GM23338 (cell line): ENCODE measurements around the gene SLC26A6. TPM values are rescaled to one million over a fixed set of nuclear protein-coding genes. Genes with fewer than 3 reads are reported as not detected.

Experiments
- ATAC-seq: fragments of 200-7000 bp; cut with Tn5 transposase; 3 replicates; pipeline ENCODE4 v1.9.1; 2020
- DNase-seq: peaks from one replicate; pipeline ENCODE4 v3.0.0-alpha.2; 2015; ENCODE audit warnings: low spot score
- H2AFZ ChIP-seq: fragments of 200-600 bp; sonication (generic); 2 replicates; pipeline ENCODE4 v1.8.0; 2016; ENCODE audit warnings: antibody characterized with exemption, mild to moderate bottlenecking, moderate library complexity
- H3F3A ChIP-seq: fragments of 200-600 bp; sonication (generic); replicated peaks from 2 replicates; pipeline ENCODE4 v1.8.0; 2017; ENCODE audit warnings: antibody characterized with exemption, mixed run types, low read depth
- H3K27ac ChIP-seq: fragments of 200-600 bp; sonication (generic); 2 replicates; pipeline ENCODE4 v1.6.1; 2016; ENCODE audit warnings: low read depth
- H3K27me3 ChIP-seq: fragments of 200-600 bp; sonication (generic); 2 replicates; pipeline ENCODE4 v1.8.0; 2016; ENCODE audit warnings: mild to moderate bottlenecking, mixed run types, moderate library complexity; ENCODE audit not compliant: insufficient read depth
- H3K36me3 ChIP-seq: fragments of 200-600 bp; sonication (generic); 2 replicates; pipeline ENCODE4 v1.8.0; 2016; ENCODE audit warnings: mild to moderate bottlenecking; ENCODE audit not compliant: insufficient read depth
- H3K4me1 ChIP-seq: fragments of 200-600 bp; sonication (generic); 2 replicates; pipeline ENCODE4 v1.8.0; 2016; ENCODE audit warnings: mild to moderate bottlenecking, moderate library complexity; ENCODE audit not compliant: insufficient read depth
- H3K4me2 ChIP-seq: fragments of 200-600 bp; sonication (generic); 2 replicates; pipeline ENCODE4 v1.7.1; 2017; ENCODE audit warnings: mixed run types
- H3K4me3 ChIP-seq: fragments of 200-600 bp; sonication (generic); 2 replicates; pipeline ENCODE4 v1.6.1; 2016; ENCODE audit warnings: mixed run types
- H3K79me2 ChIP-seq: fragments of 200-600 bp; sonication (generic); replicated peaks from 2 replicates; pipeline ENCODE4 v1.8.0; 2017; ENCODE audit warnings: mild to moderate bottlenecking; ENCODE audit not compliant: insufficient read depth
- H3K9me2 ChIP-seq: fragments of 200-600 bp; sonication (generic); 2 replicates; pipeline ENCODE4 v1.8.0; 2017; ENCODE audit not compliant: insufficient read depth
- H4K20me1 ChIP-seq: fragments of 200-600 bp; sonication (generic); replicated peaks from 2 replicates; pipeline ENCODE4 v1.8.0; 2017; ENCODE audit warnings: mild to moderate bottlenecking; ENCODE audit not compliant: insufficient read depth
- H3K27ac Mint-ChIP-seq: 2 replicates; pipeline ENCODE4 v1.8.0; 2020; ENCODE audit warnings: inconsistent platforms, mild to moderate bottlenecking, moderate library complexity, mixed read lengths
- H3K27me3 Mint-ChIP-seq: 3 replicates; pipeline ENCODE4 v1.8.0; 2022; ENCODE audit warnings: low read depth, mild to moderate bottlenecking, moderate library complexity, mixed read lengths, inconsistent platforms; ENCODE audit not compliant: insufficient read depth, poor library complexity
- H3K36me3 Mint-ChIP-seq: 3 replicates; pipeline ENCODE4 v1.8.0; 2021; ENCODE audit warnings: low read depth, mild to moderate bottlenecking, inconsistent platforms, moderate library complexity, mixed read lengths
- H3K4me1 Mint-ChIP-seq: 3 replicates; pipeline ENCODE4 v1.8.0; 2020; ENCODE audit warnings: mild to moderate bottlenecking, inconsistent platforms, mixed read lengths
- H3K4me3 Mint-ChIP-seq: 3 replicates; pipeline ENCODE4 v1.8.0; 2021; ENCODE audit warnings: moderate library complexity, mild to moderate bottlenecking, inconsistent platforms, mixed read lengths
- H3K9me3 Mint-ChIP-seq: 3 replicates; pipeline ENCODE4 v1.8.0; 2020; ENCODE audit warnings: moderate library complexity, mild to moderate bottlenecking, inconsistent platforms, mixed read lengths
- CREB1 ChIP-seq: fragments of 250-450 bp; sonication (Bioruptor Pico); IDR thresholded peaks from 2 replicates; pipeline ENCODE4 v1.5.0; 2020; ENCODE audit warnings: low read depth, mild to moderate bottlenecking, moderate library complexity
- CTCF ChIP-seq, 2 experiments: fragments of 200-600 bp in 1 of 2; sonication (generic) in 1 of 2; conservative IDR thresholded peaks; 2 replicates each; pipeline versions ENCODE4 v1.5.1 to v1.6.1; 2016 to 2017; ENCODE audit warnings: antibody characterized with exemption in 2 of 2, low read depth in 2 of 2, mild to moderate bottlenecking in 2 of 2, moderate library complexity in 1 of 2
- ETS1 ChIP-seq: IDR thresholded peaks from 2 replicates; pipeline ENCODE4 v1.6.1; 2016; ENCODE audit warnings: antibody characterized with exemption
- EZH2 ChIP-seq: fragments of 200-600 bp; sonication (generic); IDR thresholded peaks from one replicate; pipeline ENCODE4 v1.8.0; 2017; ENCODE audit warnings: antibody characterized with exemption, mild to moderate bottlenecking, low read depth; ENCODE audit not compliant: unreplicated experiment
- EZH2phosphoT487 ChIP-seq: fragments of 200-600 bp; sonication (generic); IDR thresholded peaks from one replicate; pipeline ENCODE4 v1.8.1; 2018; ENCODE audit warnings: antibody characterized with exemption; ENCODE audit not compliant: unreplicated experiment
- JUNB ChIP-seq: IDR thresholded peaks from one replicate; pipeline ENCODE4 v1.6.1; 2016; ENCODE audit warnings: antibody characterized with exemption; ENCODE audit not compliant: unreplicated experiment
- NANOG ChIP-seq: IDR thresholded peaks from 2 replicates; pipeline ENCODE4 v1.6.1; 2016; ENCODE audit warnings: antibody characterized with exemption, borderline replicate concordance
- POLR2AphosphoS5 ChIP-seq: IDR thresholded peaks from 2 replicates; pipeline ENCODE4 v1.6.1; 2016; ENCODE audit warnings: antibody characterized with exemption, low read depth
- REST ChIP-seq: IDR thresholded peaks from one replicate; pipeline ENCODE4 v1.6.1; 2018; ENCODE audit warnings: antibody characterized with exemption; ENCODE audit not compliant: unreplicated experiment
- STAT1 ChIP-seq: IDR thresholded peaks from one replicate; pipeline ENCODE4 v1.6.1; 2016; ENCODE audit warnings: antibody characterized with exemption; ENCODE audit not compliant: unreplicated experiment
- ZNF114 ChIP-seq: fragments of 250-450 bp; sonication (Bioruptor Pico); IDR thresholded peaks from 2 replicates; pipeline ENCODE4 v1.5.0; 2020; ENCODE audit warnings: mild to moderate bottlenecking, moderate library complexity
- ZNF331 ChIP-seq: fragments of 250-450 bp; sonication (Bioruptor Pico); IDR thresholded peaks from 2 replicates; pipeline ENCODE4 v1.5.0; 2020; ENCODE audit warnings: low read depth, mild to moderate bottlenecking, moderate library complexity
- polyA plus RNA-seq: library from polyadenylated mRNA; unstranded; fragments of >200 nt; fragmentation: Nextera tagmentation; extraction: Ambion mirVana; gene quantifications from 2 replicates; pipeline ENCODE4 v1.2.1, GENCODE V29; 2016
- total RNA-seq: library from RNA; depleted of rRNA; stranded (reverse); fragments of >200 nt; shearing (Covaris generic); gene quantifications from 2 replicates; pipeline ENCODE4 v1.2.3, GENCODE V29; 2014

The SLC26A6 gene
- total and polyA plus RNA-seq, 2 experiments from 2014 or later: 34.3 to 96.4 TPM

GRCh38 chr3:48595526-48596121 lies 39.6 kb downstream of the SLC26A6 start (continued):
- no peak for TF ChIP-seq REST
- no peak for TF ChIP-seq CREB1 (CRISPR knock-in tag)
- TF ChIP-seq CTCF (conservative IDR thresholded peaks at IDR 0.05; ENCODE audit: low read depth in 2 of 2): no peak
- TF ChIP-seq STAT1: no peak
- TF ChIP-seq ZNF114 (CRISPR knock-in tag): no peak
- no peak for TF ChIP-seq JUNB
- TF ChIP-seq EZH2: no peak

- Histone ChIP-seq H3K4me2 (peak within 1 kb of the TSS; percentile 88), H3K4me1 (peaks cover 17% of the 10 kb centered on the region; the same call in 1 of the 2 replicates), H2AFZ (peak within 1 kb of the TSS; percentile 94), H4K20me1 (no peaks in the 10 kb centered on the region; the same call in 1 of the 2 replicates), H3K27ac (no peak within 1 kb of the TSS), H3K79me2 (no peaks in the 10 kb centered on the region), H3K36me3 (0 out of 2 replicates have a peak, but pooled peaks cover 6% of the 10 kb centered on the region), H3K27me3 (peaks cover 11% of the 10 kb centered on the region; the same call in 1 of the 2 replicates), H3K9me2 (no peaks in the 10 kb centered on the region), H3K4me3 (peak within 1 kb of the TSS; percentile 59), H3F3A (0 out of 2 replicates have a peak, but pooled peaks cover 7% of the 10 kb centered on the region)
- Mint-ChIP-seq H3K4me3 (peak within 1 kb of the TSS; percentile 60), H3K27ac (no peak within 1 kb of the TSS; the same call in 1 of the 2 replicates), H3K4me1 (peaks cover 12% of the 10 kb centered on the region), H3K27me3 (peaks cover 22% of the 10 kb centered on the region), H3K36me3 (peaks cover 22% of the 10 kb centered on the region), H3K9me3 (no peaks in the 10 kb centered on the region)
- ATAC-seq (peak; percentile 46), DNase-seq (peak; percentile 68)
- no peak for TF ChIP-seq EZH2phosphoT487
- no peak for TF ChIP-seq ETS1
- TF ChIP-seq CREB1 (CRISPR knock-in tag): no peak
- TF ChIP-seq POLR2AphosphoS5: no peak
- TF ChIP-seq ZNF331 (CRISPR knock-in tag): no peak
- no peak for TF ChIP-seq REST
- no peak for TF ChIP-seq JUNB
- TF ChIP-seq EZH2: no peak
- no peak for TF ChIP-seq STAT1
- TF ChIP-seq ZNF114 (CRISPR knock-in tag): no peak
- no peak for TF ChIP-seq NANOG
- TF ChIP-seq CTCF (conservative IDR thresholded peaks at IDR 0.05; ENCODE audit: low read depth in 2 of 2): no peak
These were observed 40.2 kb downstream of the SLC26A6 start, which contains the start of gene COL7A1 for GRCh38 chr3:48595075-48595525. Gene COL7A1 (minus strand): TSS chr3:48595329. CDS start chr3:48595159, 170 bp downstream.
